ENCODE measurements around the gene NOLC1. TPM values are rescaled to one million over a fixed set of nuclear protein-coding genes. Genes with fewer than 3 reads are reported as not detected.

The NOLC1 gene
- total and polyA plus RNA-seq, 2 of the 13 experiments (the other 11 are each of a cell fraction or from before 2014, with no cell fraction given) = 50.6 to 81.0 TPM

DNA sequence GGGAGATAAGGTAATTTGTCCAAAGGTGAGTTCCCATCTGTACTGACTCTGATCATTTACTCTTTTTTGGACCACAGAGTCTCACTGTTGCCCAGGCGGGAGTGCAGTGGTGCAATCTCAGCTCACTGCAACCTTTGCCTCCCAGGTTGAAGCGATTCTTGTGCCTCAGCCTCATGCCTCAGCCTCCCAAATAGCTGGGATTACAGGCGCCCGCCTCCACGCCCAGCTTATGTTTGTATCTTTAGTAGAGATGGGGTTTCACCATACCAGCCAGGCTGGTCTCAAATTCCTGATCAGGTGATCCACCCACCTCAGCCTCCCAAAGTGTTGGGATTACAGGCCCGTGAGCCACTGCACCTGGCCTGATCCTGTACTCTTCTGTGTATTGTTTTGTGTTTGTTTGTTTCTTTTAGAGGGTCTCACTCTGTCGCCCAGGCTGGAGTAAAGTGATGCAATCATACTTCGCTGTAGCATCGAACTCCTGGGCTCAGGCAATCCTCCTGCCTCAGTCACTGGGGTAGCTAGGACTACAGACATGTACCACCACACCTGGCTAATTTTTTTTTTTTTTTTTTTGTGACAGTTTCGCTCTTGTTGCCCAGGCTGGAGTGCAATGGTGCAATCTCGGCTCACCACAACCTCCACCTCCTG, 2.4 kb downstream of the NOLC1 start:
- DNase-seq (ENCODE audit: low spot score) = no peak
- H3K9ac ChIP-seq (ENCODE audit: insufficient read depth, low read depth, low read length) = no peak overlapping the region
- H3K79me2 ChIP-seq (ENCODE audit: insufficient read depth, low read length) = peaks cover 45% of the 10 kb centered on the region
- 0 out of 6 replicates have a peak overlapping the region, but pooled peaks of 1 of the 3 experiments have one; percentile 14 for H3K4me3 ChIP-seq (replicated peaks in 1 of 3; ENCODE audit: insufficient read depth in 1 of 3, low read depth in 2 of 3, low read length in 3 of 3)
- peaks cover 35% of the 10 kb centered on the region for H3K4me1 ChIP-seq (ENCODE audit: insufficient read depth, low read length)
- H3K27ac ChIP-seq (ENCODE audit: extremely low read length, insufficient read depth, low read length) = no peak overlapping the region
- POLR2A ChIA-PET = no interaction called here
- WGBS (ENCODE audit: low lambda C conversion rate) = 96% methylated on average over 11 of the region's 11 CpGs
- in situ Hi-C loops (cut with HindIII; ENCODE audit: extremely low pct_ligation_motif_present, low pct_unique_long_range_greater_than_20kb) (no loop called here), intact Hi-C loops (cut with micrococcal nuclease; ENCODE audit: unreplicated experiment) (no loop called here)
- FAIRE-seq = no peak
- no peak for ATAC-seq
- CTCF ChIA-PET (ENCODE audit: low intra/inter-chr PET ratio, low total read pairs) = no interaction called here
- no peaks in the 10 kb centered on the region; a peak in 1 of 5 replicates for H3K27me3 ChIP-seq (ENCODE audit: control insufficient read depth in 1 of 2, insufficient read depth in 2 of 2, low read length in 2 of 2)
- BruUV-seq (replicated peaks) = no TSS peak
- no peaks in the 10 kb centered on the region for H3K9me3 ChIP-seq (ENCODE audit: low read length)
- H3K36me3 ChIP-seq (replicated peaks in 1 of 2; ENCODE audit: control insufficient read depth in 1 of 2, insufficient read depth in 2 of 2, low read length in 2 of 2) = peaks cover 26 to 56% of the 10 kb centered on the region in 2 experiments
- H3K4me2 ChIP-seq (ENCODE audit: low read depth, low read length) = peak overlapping the region; percentile 19; the same call in 1 of the 2 replicates
- TF ChIP-seq SP2 (CRISPR knock-in tag; IDR thresholded peaks at IDR 0.05) (no peak), ATF7 (IDR thresholded peaks at IDR 0.05) (0 out of 2 replicates have a peak, but pooled peaks have one; percentile 15), ATF7 (CRISPR knock-in tag; IDR thresholded peaks at IDR 0.05) (no peak), IRX3 (CRISPR knock-in tag; IDR thresholded peaks at IDR 0.05; ENCODE audit: borderline replicate concordance, low read depth) (no peak), CEBPB (IDR thresholded peaks at IDR 0.05; ENCODE audit: borderline replicate concordance, low read depth, low read length) (peak; percentile 62; the same call in 1 of the 2 replicates)
- TF ChIP-seq, protein P1, sequence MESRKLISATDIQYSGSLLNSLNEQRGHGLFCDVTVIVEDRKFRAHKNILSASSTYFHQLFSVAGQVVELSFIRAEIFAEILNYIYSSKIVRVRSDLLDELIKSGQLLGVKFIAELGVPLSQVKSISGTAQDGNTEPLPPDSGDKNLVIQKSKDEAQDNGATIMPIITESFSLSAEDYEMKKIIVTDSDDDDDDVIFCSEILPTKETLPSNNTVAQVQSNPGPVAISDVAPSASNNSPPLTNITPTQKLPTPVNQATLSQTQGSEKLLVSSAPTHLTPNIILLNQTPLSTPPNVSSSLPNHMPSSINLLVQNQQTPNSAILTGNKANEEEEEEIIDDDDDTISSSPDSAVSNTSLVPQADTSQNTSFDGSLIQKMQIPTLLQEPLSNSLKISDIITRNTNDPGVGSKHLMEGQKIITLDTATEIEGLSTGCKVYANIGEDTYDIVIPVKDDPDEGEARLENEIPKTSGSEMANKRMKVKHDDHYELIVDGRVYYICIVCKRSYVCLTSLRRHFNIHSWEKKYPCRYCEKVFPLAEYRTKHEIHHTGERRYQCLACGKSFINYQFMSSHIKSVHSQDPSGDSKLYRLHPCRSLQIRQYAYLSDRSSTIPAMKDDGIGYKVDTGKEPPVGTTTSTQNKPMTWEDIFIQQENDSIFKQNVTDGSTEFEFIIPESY (CRISPR knock-in tag; IDR thresholded peaks at IDR 0.05) = peak; percentile 54; the same call in 1 of the 2 replicates
- H2AFZ ChIP-seq (ENCODE audit: low read length) = no peak overlapping the region
- peaks cover 15% of the 10 kb centered on the region for H4K20me1 ChIP-seq (ENCODE audit: insufficient read depth, low read length)

Data from HepG2 (cell line).